PC-3 (cell line): Measurements from ENCODE around the gene SHOX.

Experiments
- CTCF ChIP-seq: fragments of 300-600 bp; sonication (generic); conservative IDR thresholded peaks from 2 replicates; pipeline ENCODE4 v1.5.1; 2017; ENCODE audit warnings: antibody characterized with exemption, low read depth, mild to moderate bottlenecking, low read length
- EZH2 ChIP-seq: fragments of 300-600 bp; sonication (generic); IDR thresholded peaks from one replicate; pipeline ENCODE4 v1.6.1; 2017; ENCODE audit warnings: antibody characterized with exemption, mild to moderate bottlenecking, low read length; ENCODE audit not compliant: unreplicated experiment

- TF ChIP-seq CTCF (no peak), EZH2 (no peak)
These were observed 3.7 kb downstream of the SHOX start for GRCh38 chrX:633985-634958.
